ENCODE data around the gene FGF18.
"Not testable (repeated sequence)": the region's sequence is repeated elsewhere in the genome, so short reads cannot be mapped to it uniquely, and the experiment has no call there.

Gene FGF18

DNA sequence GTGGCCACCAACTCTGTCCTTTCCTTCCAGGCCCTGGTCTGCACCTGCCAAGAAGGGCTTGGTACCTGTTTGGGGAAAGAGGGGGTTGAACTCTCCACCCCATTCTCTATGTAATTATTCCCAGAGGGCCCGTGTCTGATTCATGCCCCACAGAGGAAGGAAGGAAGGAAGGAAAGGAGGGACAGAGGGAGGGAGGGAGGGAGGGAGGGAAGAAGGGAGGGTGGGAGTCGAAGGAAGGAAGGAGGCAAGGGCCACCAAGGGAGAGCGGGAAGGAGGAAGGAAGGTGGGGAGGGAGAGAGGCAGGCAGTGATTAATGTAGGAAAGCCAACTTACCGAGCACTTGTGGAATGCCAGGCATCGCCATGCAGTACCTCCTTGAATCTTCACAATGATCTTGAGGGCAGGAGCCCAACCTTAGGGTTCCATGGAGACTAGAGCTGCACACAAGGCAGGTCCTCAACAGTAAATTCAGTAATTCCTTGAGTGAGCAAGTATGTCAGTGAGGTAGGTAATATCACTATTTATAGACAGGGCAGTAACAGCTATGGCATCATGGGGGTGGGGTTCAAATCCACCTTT, 75.8 kb downstream of the FGF18 start:
- TF ChIP-seq, protein P1, sequence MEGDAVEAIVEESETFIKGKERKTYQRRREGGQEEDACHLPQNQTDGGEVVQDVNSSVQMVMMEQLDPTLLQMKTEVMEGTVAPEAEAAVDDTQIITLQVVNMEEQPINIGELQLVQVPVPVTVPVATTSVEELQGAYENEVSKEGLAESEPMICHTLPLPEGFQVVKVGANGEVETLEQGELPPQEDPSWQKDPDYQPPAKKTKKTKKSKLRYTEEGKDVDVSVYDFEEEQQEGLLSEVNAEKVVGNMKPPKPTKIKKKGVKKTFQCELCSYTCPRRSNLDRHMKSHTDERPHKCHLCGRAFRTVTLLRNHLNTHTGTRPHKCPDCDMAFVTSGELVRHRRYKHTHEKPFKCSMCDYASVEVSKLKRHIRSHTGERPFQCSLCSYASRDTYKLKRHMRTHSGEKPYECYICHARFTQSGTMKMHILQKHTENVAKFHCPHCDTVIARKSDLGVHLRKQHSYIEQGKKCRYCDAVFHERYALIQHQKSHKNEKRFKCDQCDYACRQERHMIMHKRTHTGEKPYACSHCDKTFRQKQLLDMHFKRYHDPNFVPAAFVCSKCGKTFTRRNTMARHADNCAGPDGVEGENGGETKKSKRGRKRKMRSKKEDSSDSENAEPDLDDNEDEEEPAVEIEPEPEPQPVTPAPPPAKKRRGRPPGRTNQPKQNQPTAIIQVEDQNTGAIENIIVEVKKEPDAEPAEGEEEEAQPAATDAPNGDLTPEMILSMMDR (IDR thresholded peaks at IDR 0.05; ENCODE audit: extremely low read depth, missing control alignments) = no peak
- no peak for DNase-seq (ENCODE audit: low spot score)

DNA sequence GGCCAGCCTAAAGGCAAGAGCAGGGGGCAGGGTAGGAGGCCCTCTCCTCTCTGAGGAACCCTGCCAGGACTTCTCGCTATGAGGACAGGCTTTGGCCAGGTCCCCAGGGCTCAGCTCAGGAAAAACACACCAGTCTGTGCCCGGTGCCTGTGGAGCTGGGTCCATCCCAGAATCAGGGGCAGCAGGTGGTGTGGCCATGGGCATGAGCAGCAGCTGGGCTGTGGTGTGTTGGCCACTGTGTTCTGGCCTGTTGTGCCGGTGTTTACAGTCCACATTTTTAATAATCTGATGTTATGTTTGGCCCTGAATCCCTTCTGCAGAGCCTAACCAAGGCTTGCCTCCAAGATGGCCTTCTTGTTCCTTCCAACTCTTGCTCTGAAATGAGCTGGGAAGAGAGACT, 77.0 kb downstream of the FGF18 start:
- DNase-seq (ENCODE audit: low spot score) = no peak
- TF ChIP-seq, protein P1 (IDR thresholded peaks at IDR 0.05; ENCODE audit: extremely low read depth, missing control alignments) = no peak

DNA sequence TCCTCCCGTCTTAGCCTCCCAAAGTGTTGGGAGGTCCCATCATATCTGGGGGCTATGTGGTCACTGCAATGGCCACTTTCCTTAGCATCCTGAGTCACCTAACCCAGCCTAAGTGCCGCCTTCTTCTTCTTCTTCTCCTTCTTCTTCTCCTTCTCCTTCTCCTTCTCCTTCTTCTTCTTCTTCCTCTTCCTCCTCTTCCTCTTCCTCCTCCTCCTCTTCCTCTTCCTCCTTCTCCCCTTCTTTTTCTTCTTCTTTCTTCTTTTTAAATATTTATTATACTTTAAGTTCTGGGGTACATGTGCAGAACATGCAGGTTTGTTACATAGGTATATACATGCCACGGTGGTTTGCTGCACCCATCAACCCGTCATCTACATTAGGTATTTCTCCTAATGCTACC, 78.0 kb downstream of the FGF18 start:
- DNase-seq (ENCODE audit: low spot score) = not testable (repeated sequence)

DNA sequence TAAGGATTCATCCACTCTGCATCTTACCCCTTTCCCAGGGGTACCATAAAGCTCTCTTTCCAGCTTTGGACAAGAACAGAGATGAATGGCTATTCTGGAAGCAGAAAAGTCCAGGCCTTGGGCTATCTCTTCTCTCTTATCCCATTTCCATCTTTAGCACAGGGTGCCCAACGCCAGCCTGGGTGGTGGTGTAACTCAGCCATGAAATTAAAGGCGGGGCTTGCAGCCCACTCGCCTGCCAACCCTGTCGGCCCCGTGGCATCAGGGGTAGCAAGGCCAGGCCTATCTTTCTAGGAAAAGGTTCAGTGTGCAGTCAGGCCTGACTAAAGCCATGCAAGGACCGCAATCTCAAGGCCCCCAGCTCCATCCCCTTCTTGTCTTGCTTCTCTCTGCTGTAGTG, 78.7 kb downstream of the FGF18 start:
- DNase-seq (ENCODE audit: low spot score) = no peak
- TF ChIP-seq, protein P1 (IDR thresholded peaks at IDR 0.05; ENCODE audit: extremely low read depth, missing control alignments) = no peak

DNA sequence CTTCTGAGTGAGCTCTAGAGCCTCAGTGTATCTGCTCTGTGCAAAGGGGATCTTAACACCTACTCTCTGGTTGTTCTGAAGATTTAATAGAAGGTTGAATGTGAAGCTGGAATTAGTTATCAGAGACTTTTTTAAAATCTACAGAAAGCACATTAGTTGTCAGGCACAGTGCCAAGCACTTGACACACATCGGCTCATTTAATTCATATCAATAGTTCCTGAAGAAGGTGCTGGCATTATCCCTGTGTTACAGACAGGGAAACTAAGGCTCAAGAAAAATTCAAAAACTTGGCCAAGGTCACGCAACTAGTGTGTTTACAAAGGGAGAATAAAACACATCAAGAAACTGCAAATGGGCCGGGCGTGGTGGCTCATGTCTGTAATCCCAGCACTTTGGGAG, 80.2 kb downstream of the FGF18 start:
- DNase-seq (ENCODE audit: low spot score) = no peak
- TF ChIP-seq, protein P1 (IDR thresholded peaks at IDR 0.05; ENCODE audit: extremely low read depth, missing control alignments) = no peak

DNA sequence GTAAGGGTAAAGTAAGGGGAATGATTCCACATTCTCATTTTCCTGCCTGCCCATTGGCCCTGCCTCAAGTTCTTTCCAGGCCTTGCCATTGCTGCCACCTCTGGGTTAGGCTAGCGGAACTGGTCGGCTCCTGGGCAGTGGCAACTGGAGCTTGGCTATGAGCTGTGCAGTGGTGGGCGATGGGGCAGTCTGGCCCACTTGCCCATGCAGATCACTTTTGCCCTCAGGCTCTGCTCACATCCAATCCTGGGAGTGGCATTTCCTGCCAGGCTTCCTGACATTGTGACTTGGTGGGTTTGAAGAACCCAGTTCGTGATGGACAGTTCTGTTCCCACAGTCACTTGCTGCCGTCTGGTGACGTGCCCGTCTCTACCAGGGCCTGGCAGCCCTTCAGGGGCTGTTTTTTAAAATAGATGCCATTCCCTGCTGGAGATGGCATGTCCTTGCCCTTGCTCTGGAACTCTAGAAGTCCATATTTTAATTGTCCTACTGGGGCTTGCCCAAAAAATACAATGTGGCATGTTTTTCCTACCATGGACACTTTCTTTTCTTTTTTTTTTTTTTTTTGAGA, 86.1 kb downstream of the FGF18 start:
- DNase-seq (ENCODE audit: low spot score) = no peak
- TF ChIP-seq, protein P1 (IDR thresholded peaks at IDR 0.05; ENCODE audit: extremely low read depth, missing control alignments) = no peak

DNA sequence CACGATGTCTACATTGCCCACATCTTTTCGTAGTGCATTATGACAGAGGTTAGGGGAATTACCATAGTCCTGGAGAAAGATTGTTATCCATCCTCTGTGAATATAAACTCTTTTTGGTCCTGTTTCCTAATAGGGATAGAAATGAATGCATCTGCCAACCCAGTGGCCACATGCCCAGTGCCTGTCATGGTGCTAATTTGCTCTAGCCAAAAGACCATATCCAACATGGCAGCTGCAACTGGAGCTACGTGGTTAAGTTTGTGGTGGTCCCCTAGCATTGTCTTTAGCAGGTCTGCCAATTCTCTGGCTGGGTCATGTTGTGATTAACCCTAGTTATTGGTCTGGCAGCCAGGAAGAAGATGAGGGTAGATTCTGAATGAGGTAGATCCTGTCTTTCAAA, 87.5 kb downstream of the FGF18 start:
- TF ChIP-seq, protein P1 (IDR thresholded peaks at IDR 0.05; ENCODE audit: extremely low read depth, missing control alignments) = no peak
- no peak for DNase-seq (ENCODE audit: low spot score)
